ENCODE measurements around the gene MRPL38.
"Not testable (repeated sequence)": the region's sequence is repeated elsewhere in the genome, so short reads cannot be mapped to it uniquely, and the experiment has no call there.

Gene MRPL38

DNA sequence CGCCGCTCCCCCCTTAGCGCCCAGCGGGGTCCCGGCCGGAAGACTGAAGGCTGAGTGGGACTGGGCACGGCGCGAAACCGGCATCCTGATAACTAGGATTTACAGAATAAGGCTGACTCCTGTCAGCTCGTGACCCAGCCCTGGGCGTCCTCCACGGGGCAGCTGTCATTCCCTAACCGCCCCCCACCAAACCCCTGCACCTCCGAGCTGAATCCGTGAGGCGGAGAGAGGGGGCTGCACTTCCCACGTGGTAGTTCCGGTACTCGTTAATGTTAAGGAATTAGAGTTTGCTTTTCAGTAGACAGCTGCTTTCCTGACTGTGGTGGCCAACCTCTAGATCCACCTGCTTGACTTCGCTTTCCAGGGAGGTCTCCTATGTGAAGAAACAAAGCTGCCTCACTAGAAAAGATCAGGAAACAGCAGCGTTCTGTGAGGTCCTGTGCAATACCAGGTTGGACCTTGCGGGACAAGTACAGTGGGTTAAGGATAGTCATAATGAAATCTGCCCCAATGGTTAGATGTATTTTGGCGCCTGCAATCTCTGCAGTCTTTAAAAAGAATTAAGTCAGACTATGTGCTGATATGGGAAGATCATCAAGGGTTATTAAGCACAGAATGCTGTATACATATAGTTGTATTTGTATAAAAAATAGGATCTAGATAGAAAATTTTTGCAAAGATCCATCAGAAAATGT, 48.5 kb downstream of the MRPL38 start:
- no peak for TF ChIP-seq CTCF (IDR thresholded peaks at IDR 0.05; ENCODE audit: low read depth, low read length, missing control alignments)
- DNase-seq (ENCODE audit: low read depth) = no peak
- peak overlapping the region; percentile 75 for H3K4me3 ChIP-seq (ENCODE audit: low read depth, low read length)

DNA sequence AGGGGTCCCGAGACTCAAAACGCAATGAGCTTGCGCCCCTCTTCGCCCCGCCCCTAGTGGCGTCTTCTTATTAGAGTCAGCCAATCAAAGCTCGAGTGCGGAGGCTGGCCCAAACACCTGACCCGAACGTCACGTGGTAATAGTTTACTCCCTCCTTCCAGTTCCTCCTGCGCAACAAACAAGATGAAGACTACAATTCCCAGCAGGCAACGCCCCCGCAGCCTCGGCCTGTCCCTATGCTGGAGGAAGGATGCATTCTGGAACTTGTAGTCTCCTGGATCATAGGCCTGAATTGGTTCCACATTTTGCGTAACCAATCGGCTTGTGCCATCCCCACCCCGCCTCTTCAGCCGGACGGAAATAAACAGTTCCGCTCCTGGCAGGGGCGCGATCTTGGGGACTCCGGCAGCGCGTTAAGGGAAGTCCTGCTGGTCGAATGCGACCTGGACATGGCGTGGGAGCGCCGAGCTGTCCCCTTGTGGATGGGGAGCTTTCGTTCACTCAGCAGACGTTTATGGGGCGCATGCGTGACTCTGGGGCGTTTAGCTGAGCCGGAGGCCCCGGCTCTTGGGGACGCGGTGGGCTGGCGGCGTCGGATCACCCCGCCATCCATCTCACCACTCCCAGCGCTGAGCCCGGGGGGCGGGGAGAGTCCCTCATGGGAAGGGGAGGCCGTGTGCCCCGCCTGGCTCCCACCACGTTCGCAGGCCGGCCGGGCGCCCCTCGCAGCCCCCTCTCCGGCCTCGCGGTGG, 49.2 kb downstream of the MRPL38 start, which contains the start of gene WBP2:
WBP2 (minus strand) TSS at position 26 of the 752 bp plus-strand sequence. CDS start 38 bp downstream, outside the sequence.
- H3K4me3 ChIP-seq (ENCODE audit: low read depth, low read length) = peak within 1 kb of the TSS; percentile 75
- DNase-seq (ENCODE audit: low read depth) = peak; percentile 100
- peak; percentile 36 for TF ChIP-seq CTCF (IDR thresholded peaks at IDR 0.05; ENCODE audit: low read depth, low read length, missing control alignments)

DNA sequence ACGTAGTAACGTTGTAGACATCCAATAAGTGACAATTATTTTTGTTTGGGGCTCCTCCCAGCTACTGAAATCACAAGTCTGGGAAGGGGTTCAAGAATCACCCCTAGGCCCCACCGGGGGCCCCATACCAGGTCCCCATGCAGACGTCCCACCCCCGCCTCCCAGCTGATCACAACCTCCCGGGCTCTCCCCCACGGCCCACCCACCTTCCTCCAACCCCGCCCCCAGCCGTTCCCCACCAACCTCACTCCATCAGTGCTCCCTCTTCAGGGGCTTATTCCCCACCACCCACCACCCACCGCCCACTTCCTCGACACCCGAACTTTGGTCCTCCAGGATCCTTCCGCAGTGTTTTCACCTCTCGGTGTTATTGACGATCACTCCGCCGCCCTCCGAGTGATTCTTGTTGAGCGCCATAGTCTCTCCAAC, 49.8 kb downstream of the MRPL38 start:
- TF ChIP-seq CTCF (IDR thresholded peaks at IDR 0.05; ENCODE audit: low read depth, low read length, missing control alignments) = peak; percentile 16
- H3K4me3 ChIP-seq (ENCODE audit: low read depth, low read length) = peak overlapping the region; percentile 58
- no peak for DNase-seq (ENCODE audit: low read depth)

DNA sequence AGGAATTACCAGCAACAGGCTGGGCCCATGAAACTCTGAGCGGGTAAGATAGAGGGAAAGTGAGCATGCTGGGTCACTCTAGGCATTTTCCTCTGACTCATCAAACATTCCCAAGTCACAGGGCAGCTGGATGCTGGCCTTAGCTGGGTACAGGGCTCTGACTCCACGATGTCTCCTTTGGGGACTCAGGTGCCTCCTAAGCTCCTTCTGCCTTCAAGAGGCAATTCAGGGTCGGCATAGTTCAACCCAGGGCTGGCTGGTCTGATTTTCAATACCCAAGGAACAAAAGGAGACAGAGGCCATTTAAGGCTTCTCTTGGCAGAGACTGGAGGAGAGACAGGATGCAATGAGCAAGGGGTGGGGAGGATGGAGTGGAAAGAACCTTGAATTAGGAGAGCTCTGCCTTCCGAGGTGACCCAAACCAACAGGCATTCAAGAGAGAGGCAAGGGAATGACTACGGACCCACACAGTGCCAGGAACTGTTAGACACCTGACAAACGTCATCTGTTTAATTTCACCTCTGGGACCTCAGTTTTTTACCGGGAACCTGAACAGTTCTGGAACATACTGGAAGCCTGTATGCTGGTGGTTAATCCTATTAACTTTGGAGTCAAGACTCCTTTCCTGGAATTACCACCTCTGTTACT, 50.5 kb downstream of the MRPL38 start:
- H3K4me3 ChIP-seq (ENCODE audit: low read depth, low read length) = peak overlapping the region; percentile 58
- no peak for DNase-seq (ENCODE audit: low read depth)
- no peak for TF ChIP-seq CTCF (IDR thresholded peaks at IDR 0.05; ENCODE audit: low read depth, low read length, missing control alignments)

GRCh38 chr17:75853433-75853832, 51.3 kb downstream of the MRPL38 start:
- no peak overlapping the region for H3K4me3 ChIP-seq (ENCODE audit: low read depth, low read length)
- DNase-seq (ENCODE audit: low read depth) = no peak
- TF ChIP-seq CTCF (IDR thresholded peaks at IDR 0.05; ENCODE audit: low read depth, low read length, missing control alignments) = no peak

GRCh38 chr17:75851693-75851991, 53.0 kb downstream of the MRPL38 start:
- DNase-seq (ENCODE audit: low read depth); H3K4me3 ChIP-seq (ENCODE audit: low read depth, low read length): not testable (repeated sequence)

GRCh38 chr17:75850928-75851692, 53.6 kb downstream of the MRPL38 start:
- no peak for DNase-seq (ENCODE audit: low read depth)
- no peak for TF ChIP-seq CTCF (IDR thresholded peaks at IDR 0.05; ENCODE audit: low read depth, low read length, missing control alignments)
- no peak overlapping the region for H3K4me3 ChIP-seq (ENCODE audit: low read depth, low read length)

Data from GM12864 (cell line).